HG03342 (cell line): ENCODE measurements around the gene CHPT1.
"Not testable (repeated sequence)": the region's sequence is repeated elsewhere in the genome, so short reads cannot be mapped to it uniquely, and the experiment has no call there.

Source experiments
- ATAC-seq: cut with Tn5 transposase; IDR thresholded peaks from one replicate; pipeline ENCODE4 v1.9.1; 2021; ENCODE audit warnings: mild to moderate bottlenecking, moderate library complexity; ENCODE audit not compliant: unreplicated experiment

Gene CHPT1

DNA sequence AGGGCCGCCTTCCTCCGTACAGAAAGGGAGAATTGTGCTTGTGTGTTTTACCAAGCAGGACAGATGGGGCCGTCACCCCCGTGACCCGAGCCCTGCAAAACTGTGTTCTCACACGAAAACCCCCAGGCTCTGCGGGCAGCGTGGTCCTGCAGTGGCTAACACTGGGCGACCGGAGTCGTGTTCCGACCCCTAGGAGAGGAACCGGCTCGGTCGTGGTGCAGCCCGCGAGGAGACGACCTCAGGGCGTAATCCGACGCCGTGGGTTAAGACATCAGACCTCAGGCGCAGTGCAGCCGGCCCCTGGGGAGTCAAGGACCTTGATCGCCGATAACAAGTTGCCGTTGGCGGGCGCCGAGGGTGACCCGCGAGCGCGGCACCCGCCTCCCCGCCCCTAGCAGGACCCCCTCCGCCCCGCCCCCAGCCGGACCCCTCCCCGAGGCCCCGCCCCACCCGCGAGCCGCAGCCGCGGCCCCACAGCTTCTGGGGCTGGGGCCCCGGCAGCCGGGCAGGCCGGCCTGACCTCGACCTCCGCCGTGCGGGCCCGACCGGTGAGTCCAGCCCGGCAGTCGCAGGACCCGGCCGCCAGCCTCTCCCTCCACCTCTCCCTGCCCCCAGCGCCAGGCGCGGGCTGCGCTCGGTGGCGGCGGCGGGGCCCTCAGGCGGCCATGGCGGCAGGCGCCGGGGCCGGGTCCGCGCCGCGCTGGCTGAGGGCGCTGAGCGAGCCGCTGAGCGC, at the start of gene CHPT1:
TSS of gene CHPT1 (plus strand) at position 444 of the 733 bp plus-strand sequence. CDS start at position 666, 222 bp downstream.
- peak; percentile 62 for ATAC-seq

DNA sequence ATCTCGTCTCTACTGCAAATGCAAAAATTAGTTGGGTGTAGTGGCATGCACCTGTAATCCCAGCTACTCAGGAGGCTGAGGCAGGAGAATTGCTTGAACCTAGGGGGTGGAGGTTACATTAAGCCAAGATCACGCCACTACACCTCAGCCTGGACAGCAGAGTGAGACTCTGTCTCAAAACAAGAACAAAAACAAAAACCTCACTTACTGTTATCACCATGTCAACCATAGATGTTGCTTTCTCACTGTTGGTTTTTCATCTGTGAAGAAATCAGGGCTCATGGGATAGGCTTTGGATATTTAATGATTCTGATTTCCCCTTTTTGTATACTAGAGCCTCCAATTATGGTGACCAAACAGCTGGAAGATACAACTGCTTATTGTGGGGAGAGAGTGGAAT, 49.7 kb upstream of the CHPT1 start:
- no peak for ATAC-seq

DNA sequence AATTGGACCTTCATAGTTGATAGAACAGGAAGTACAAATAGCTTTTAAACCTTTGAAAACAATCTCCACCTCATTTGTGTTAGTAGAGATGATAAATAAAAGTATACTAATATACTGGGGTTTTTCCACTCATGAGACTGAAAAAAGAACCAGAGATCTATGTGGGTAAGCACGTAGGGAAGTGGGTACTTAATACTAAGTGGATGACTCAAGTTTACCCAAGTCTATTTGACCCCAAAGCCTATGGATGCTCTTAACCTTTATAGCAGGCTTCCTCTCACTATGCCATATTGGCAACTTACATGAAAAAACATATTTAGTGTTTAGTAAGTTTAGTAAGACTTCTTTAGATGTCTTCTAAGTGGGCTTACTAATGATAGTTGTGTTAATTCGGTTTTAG, 49.2 kb upstream of the CHPT1 start:
- ATAC-seq: no peak

DNA sequence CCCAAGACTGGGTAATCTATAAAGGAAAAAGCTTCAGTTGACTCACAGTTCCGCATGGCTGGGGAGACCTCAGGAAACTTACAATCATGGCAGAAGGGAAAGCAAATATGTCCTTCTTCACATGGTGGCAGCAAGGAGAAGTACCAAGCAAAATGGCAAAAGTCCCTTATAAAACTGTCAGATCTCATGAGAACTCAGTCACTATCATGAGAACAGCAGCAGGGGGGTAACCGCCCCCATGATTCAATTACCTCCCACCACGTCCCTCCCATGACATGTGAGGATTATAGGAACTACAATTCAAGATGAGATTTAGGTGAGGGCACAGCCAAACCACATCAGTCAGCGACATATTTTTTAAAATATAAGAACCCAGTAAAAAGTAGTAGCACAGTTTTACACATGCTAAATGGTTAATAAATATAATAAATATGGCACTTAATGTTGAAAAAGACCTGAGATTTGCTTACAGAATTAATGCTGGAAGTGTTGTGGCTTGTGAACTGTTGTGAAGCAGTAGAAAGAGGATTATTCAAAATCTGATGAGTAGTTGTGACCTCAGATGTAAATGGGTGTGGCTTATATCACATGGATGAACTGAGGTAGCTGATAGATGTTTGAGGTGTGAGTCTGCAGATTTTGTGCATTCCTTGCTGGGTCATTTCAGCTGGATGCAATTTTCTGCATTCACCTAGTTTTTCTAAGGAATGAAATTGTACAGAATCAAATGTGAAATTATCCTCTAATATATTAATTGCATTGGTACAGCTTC, 46.9 kb upstream of the CHPT1 start:
- ATAC-seq: no peak

DNA sequence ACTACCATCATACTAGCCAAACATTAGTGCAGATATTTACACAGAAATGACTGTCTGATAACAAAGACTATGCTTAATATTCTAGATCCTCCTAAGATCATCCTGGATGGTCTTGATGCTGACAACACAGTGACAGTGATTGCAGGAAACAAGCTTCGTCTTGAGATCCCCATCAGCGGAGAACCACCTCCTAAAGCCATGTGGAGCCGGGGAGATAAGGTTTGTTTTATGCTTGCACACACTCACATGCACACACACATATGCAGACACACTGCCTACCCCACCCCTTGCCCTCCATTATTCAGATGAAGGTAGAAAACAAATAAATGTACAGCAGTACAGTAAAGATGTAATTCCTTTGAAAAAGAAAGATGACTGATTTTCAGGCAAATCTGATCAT, 44.4 kb upstream of the CHPT1 start:
- ATAC-seq: no peak

DNA sequence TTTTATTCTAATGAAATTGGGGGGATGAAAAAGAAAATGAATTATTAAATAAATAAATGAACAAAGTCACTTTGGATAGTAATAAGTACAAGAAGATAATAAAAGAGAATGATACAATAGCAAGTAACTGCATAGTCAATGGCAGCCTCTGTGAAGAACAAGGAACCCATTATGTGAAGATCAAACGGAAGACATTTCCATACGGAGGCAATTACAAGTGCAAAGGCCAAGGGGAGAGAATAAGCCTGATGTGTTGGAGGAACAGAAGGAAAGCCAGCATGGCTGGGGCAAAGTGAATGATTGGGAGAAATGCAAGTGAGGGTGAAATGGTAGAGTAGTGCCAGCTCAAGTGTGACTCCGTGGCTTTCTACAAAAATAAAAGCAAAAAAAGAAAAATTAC, 43.9 kb upstream of the CHPT1 start:
- no peak for ATAC-seq

DNA sequence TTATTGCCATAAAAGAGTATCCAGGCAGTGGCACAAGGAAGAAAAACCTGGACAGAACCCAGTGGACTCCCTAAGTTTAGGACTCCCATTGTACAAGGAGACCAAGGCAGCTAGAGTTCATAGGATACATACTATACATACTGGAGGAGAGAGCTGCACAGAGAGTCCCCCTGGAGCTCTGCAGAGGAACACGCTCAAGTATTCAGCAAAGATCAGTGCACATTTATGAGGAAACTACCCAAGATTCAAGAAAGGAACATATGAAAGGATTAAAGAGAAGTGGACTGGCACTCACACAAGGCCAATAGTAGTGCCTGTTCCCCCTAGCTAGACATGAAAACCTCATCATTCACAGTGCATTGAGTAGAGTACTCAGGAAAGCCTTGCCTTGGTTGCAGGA, 43.0 kb upstream of the CHPT1 start:
- ATAC-seq: no peak

DNA sequence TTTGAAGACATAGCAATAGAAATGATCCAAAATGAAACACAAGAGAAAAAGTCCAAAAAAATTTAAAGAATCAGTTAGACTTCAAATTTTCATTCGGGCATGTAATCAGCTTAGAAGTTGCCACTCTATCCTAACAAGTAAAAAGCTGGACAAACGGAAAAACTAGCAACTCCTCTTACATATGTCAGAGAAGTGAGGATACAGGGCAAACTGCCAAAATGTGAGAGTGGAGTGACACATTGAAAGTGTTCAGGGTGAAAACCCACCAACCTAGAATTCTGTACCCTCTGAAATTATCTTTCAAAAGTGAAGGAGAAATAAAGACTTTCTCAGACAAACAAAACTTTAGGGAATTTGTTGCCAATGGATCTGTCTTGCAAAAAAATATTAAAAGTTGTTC, 42.0 kb upstream of the CHPT1 start:
- ATAC-seq: no peak

DNA sequence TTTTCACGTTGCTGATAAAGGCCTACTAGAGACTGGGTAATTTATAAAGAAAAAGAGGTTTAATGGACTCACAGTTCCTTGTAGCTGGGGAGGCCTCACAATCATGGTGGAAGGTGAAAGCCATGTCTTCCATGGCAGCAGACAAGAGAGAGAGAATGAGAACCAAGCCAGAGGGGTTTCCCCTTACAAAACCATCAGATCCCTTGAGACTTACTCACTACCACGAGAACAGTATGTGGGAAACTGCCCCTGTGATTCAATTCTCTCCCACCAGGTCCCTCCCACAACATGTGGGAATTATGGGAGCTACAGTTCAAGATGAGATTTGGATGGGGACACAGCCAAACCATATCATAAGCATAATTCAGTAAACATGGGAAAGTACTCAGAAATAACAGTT, 36.8 kb upstream of the CHPT1 start:
- ATAC-seq: not testable (repeated sequence)

DNA sequence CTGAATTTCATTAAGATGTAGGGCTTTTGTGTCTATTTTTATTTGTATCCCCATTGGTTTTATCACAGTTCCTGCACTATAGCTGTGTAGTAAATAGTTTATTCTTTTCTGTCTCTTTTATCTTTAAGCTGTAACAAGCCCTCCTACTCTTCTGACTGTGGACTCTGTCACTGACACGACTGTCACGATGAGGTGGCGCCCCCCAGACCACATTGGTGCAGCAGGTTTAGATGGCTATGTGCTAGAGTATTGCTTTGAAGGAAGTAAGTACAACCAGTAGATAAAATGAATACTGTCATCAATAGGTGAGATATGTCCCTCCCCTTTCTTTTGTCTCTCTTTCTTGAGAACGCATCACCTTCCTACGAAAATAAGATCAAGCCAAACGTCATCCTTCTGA, 34.1 kb upstream of the CHPT1 start:
- ATAC-seq: no peak

DNA sequence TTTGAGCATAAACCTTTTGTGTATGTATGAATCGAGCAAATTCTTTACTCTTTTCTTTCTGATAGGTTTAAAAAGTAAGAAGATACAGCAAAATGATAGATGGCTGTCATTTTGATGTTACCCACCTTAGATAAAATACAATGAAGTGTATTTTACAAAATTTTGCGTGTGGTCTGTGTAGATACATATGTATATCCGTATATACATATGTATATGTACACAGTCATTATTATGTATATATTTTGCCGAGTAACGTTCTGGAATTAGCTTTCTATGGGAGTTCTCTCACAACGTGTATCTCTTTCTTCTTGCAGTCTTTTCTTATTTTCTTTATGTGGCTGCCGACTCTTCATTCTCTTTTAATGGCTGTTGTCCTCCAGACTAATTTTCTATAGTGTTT, 32.4 kb upstream of the CHPT1 start:
- no peak for ATAC-seq

DNA sequence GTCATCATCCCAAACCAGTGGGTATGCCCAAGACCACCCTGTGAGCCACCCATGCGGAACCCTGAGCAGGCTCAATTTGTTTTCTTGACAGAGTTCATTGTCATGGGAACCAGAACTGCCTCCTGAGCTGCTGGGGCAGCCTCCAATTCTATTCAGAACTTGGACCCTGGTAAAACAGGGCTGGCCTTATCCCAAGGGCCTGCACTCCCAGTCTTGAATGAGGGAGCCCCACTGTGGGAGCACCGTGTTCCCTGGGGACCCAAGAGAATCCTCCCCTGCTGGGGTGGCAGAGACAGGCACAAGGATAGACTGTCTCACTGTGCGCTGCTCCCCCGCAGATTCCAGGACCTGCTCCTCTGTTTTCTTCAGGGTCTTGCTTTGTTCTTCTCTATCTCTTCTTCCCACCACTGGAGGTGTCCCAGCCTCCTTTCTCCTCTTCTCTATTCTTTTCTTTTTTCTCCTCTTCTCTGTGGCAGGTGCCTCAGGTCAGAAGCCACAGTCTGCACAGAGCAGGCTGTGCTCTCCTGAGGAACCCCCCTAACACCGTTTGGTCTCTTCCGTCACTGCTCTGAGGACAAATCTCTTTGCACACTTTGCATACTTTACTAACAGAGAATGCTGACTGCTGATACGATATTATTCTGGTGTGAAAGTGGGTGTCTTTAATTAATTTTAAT, 31.2 kb upstream of the CHPT1 start:
- no peak for ATAC-seq

DNA sequence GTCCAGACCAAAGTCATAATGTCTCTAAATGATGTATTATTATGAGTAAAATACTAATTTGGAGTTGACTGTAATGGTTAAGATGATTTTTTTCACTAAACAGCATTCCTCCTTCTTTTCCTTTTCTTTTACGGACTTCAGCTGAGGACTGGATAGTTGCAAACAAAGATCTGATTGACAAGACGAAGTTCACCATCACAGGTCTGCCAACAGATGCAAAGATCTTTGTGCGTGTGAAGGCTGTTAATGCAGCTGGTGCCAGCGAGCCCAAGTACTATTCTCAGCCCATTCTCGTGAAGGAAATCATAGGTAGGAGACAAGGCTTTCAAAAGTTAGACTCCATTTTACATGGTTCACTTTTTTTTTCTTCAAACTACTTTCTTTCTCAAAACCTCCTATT, 29.8 kb upstream of the CHPT1 start:
- ATAC-seq: no peak

DNA sequence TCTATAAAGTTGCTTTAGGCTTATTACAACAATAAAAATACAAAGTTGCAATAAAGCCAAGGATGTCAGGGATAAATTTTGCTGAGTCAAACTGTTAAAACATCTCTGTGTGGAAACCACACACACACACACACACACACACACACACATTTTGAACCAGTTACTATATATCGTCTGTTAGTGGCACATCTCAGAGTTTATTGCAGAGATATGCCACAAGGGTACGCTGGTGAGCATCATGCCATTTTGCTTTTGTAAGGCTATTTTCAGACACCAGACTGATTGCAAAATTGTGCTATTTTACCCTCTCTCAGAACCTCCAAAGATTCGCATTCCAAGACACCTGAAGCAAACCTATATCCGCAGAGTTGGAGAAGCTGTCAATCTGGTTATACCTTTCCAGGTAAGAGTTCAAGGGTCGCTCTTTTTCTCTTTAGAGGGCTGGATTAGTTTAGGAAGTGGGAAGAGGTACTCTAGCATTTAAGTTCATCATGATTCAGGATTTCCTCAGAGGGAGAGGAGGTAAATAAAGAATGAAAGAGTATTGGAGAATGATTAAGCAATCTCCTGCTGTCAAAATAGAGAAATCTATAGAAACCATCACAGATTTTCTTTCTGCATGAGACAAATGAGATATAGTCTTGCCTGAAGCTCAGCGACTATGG, 27.3 kb upstream of the CHPT1 start:
- no peak for ATAC-seq

DNA sequence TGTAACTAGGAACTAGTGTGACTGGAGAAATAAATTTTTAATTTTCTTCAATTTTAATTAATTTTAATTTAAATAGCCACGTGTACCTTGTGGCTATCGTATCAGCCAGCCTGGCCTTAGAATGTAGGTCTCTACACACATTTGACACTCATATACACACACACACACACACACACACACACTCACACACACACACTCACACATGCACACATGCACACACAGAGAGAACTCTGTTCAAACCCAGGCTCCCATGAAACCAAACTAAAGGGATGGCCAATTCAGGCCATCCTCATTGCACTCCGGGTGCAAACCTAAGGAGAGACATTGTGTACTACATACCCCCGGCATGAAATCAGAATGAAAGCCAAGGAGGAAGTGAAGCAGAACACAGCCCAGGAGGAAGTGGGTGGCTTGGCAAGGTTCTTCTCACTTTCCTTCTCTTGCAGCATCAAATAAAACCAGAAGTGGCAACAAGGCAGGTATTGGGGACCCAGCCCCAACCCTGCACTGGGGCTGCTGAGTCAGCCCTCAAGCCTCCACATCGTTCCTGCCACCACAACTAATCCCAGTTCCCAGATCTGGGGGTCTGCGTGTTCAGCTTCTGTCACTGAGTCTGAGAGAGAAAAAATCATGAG, 26.2 kb upstream of the CHPT1 start:
- ATAC-seq: peak; percentile 93

DNA sequence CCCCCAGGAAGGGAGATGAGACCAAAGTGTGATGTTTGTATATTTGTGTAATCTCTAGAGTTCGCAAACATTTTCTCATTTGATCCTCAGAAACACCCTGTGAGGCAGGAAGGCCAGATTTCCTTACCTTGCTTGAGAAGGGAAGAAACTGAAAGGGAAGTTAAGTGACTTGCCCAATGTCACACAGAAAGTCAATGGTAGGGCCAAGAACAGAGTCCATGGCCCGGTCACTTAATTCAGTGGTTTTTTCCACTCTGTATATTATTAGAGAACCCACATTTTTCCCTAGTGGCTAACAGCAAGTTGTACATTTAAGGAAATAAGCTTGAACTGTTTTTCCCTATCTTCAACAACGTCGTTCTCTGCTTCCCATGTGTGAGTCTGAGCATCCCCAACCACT, 25.6 kb upstream of the CHPT1 start:
- no peak for ATAC-seq

DNA sequence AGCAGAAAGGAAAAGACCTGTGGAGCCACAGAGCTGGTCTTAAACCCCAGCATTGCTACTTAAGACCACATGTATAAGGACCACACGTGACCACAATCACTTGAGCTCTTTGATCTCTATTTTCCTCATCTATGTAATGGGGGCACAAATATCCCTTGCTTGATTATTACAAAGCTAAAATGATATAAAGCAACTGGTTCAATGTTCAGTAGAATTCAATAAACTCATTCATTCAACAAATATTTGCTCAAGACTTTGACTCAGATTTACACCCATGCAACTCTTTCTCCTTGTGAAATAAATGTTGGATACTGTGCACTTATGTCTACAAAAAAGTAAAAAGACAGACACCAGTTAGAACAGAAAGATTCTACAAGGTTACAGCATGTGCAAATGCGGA, 21.9 kb upstream of the CHPT1 start:
- ATAC-seq: no peak

DNA sequence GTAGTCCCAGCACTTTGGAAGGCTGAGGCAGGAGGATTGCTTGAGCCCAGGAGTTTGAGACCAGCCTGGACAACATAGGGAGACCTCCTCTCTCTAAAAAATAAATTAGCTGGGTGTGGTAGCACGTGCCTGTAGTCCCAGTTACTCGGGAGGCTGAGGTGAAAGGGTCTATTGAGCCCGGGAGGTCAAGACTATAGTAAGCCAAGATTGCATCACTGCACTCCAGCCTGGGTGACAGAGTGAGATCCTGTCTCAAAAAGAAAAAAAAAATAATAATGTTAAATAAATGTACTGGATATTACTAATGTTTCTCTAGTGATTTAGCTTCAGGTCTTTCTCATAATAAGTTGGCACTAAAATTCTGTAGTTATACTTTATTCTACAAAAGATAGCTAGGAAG, 20.9 kb upstream of the CHPT1 start:
- ATAC-seq: not testable (repeated sequence)

DNA sequence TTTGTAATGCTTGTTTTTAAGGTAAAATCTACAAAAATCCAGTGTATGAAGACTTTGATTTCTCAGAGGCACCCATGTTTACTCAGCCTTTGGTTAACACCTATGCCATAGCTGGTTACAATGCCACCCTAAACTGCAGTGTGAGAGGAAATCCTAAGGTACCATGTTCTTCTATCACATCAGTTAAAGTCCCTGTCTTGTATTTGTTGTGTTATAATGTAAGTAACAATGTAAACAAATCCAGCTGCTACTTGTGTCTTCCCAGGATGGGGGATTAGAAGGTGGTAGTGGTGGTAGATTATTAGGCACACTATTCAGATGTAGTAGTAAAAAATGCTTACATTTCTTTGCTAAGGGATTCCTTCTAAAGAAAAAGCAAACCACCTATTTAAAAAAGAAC, 19.4 kb upstream of the CHPT1 start:
- ATAC-seq: no peak

DNA sequence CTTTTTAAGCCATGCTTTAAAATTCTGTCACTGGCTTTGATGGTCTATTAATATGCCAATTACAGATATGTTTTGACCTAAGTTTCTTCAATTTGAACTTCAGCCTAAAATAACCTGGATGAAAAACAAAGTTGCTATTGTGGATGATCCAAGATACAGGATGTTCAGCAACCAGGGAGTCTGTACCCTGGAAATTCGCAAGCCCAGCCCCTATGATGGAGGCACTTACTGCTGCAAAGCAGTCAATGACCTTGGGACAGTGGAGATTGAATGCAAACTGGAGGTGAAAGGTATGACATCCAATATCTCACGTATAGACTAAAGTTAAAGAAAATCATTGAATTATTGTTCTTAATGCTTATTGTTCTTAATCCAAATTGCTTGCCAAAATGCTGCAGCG, 17.2 kb upstream of the CHPT1 start:
- no peak for ATAC-seq

DNA sequence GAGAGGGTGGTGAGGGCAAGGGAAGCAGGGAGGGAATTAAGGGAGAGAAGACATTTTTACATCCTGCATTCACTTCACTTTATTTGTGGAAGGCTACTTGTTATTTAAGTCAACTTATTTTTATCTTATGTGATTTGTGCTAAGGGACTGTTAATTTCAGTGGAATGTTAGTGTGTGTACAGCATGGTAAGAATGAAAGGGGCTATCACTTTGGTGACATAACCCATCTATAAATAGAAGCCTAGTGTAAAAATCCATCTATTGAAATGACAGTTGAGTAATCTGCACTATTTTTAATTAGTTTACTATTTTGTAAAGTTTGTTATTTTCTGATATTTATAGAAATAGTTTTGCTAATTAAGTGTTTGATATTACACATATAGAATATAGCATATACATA, 16.8 kb upstream of the CHPT1 start:
- no peak for ATAC-seq
